IMR-90 (cell line): Measurements from ENCODE around the gene SNAP25. TPM values are rescaled to one million over a fixed set of nuclear protein-coding genes. Genes with fewer than 3 reads are reported as not detected.

ENCODE experiments used
- ATAC-seq: fragments of 200-7000 bp; cut with Tn5 transposase; 2 replicates; pipeline ENCODE4 v1.9.1; 2020; ENCODE audit warnings: low read depth, mild to moderate bottlenecking, moderate library complexity
- BruUV-seq: library from RNA; stranded (reverse); fragments of 400-500 nt; replicated peaks from 2 replicates; lab custom pipeline; 2021; lab: Mats Ljungman, UMichigan
- CTCF ChIA-PET: fragments of 300-600 bp; formaldehyde crosslinking; extraction: SDS; loops from one replicate; lab custom pipeline; 2021; ENCODE audit warnings: antibody characterized with exemption; lab: Yijun Ruan, JAX
- POLR2A ChIA-PET: fragments of 300-600 bp; sonication (Branson Sonifier 250); formaldehyde crosslinking; loops from one replicate; lab custom pipeline; 2022; ENCODE audit warnings: antibody characterized with exemption; ENCODE audit not compliant: unreplicated experiment; lab: Charles Lee
- DNase-seq: peaks from one replicate; pipeline ENCODE4 v3.0.0; 2013
- H2AFZ ChIP-seq: replicated peaks from 2 replicates; pipeline ENCODE3; 2013; ENCODE audit warnings: low read length, mild to moderate bottlenecking; ENCODE audit not compliant: poor library complexity
- H2AK5ac ChIP-seq: 2 replicates; pipeline ENCODE4 v1.6.1; 2013; ENCODE audit warnings: low read depth, low read length, inconsistent platforms
- H2AK9ac ChIP-seq: replicated peaks from 2 replicates; pipeline ENCODE3; 2013; ENCODE audit warnings: mild to moderate bottlenecking, low read depth, low read length, moderate library complexity; ENCODE audit not compliant: poor library complexity
- H2BK120ac ChIP-seq: 2 replicates; pipeline ENCODE4 v1.6.1; 2013; ENCODE audit warnings: low read depth, low read length, inconsistent platforms
- H2BK15ac ChIP-seq: 3 replicates; pipeline ENCODE4 v1.6.1; 2013; ENCODE audit warnings: low read depth, low read length, inconsistent platforms
- H2BK20ac ChIP-seq: 2 replicates; pipeline ENCODE4 v1.6.1; 2013; ENCODE audit warnings: low read depth, mild to moderate bottlenecking, inconsistent platforms, low read length, moderate library complexity
- H2BK5ac ChIP-seq: 2 replicates; pipeline ENCODE4 v1.6.1; 2013; ENCODE audit warnings: mild to moderate bottlenecking, low read depth, low read length, inconsistent platforms; ENCODE audit not compliant: poor library complexity, severe bottlenecking
- H3K14ac ChIP-seq: replicated peaks from 2 replicates; pipeline ENCODE4 v1.6.1; 2013; ENCODE audit warnings: low read depth, low read length, inconsistent platforms
- H3K18ac ChIP-seq: 2 replicates; pipeline ENCODE4 v1.6.1; 2013; ENCODE audit warnings: low read depth, low read length, control low read depth
- H3K23ac ChIP-seq: 2 replicates; pipeline ENCODE4 v1.6.1; 2013; ENCODE audit warnings: low read depth, low read length, inconsistent platforms
- H3K27ac ChIP-seq: 2 replicates; pipeline ENCODE4 v1.5.1; 2013; ENCODE audit warnings: mild to moderate bottlenecking, control low read depth, low read length; ENCODE audit not compliant: insufficient read depth
- H3K27me3 ChIP-seq: 2 replicates; pipeline ENCODE4 v1.6.1; 2013; ENCODE audit warnings: low read length; ENCODE audit not compliant: control insufficient read depth, insufficient read depth
- H3K36me3 ChIP-seq: 2 replicates; pipeline ENCODE4 v1.6.1; 2013; ENCODE audit warnings: low read length, mixed read lengths; ENCODE audit not compliant: control insufficient read depth, insufficient read depth
- H3K4ac ChIP-seq: 2 replicates; pipeline ENCODE4 v1.6.1; 2013; ENCODE audit warnings: low read depth, low read length, inconsistent platforms
- H3K4me1 ChIP-seq: 2 replicates; pipeline ENCODE4 v1.6.1; 2013; ENCODE audit warnings: low read length, mixed read lengths; ENCODE audit not compliant: control insufficient read depth, insufficient read depth
- H3K4me2 ChIP-seq: 2 replicates; pipeline ENCODE4 v1.6.1; 2013; ENCODE audit warnings: low read depth, mild to moderate bottlenecking, control low read depth, low read length, moderate library complexity
- H3K4me3 ChIP-seq: 2 replicates; pipeline ENCODE4 v1.5.1; 2013; ENCODE audit warnings: low read depth, mild to moderate bottlenecking, control low read depth, low read length, moderate library complexity; ENCODE audit not compliant: insufficient read depth
- H3K56ac ChIP-seq: 2 replicates; pipeline ENCODE4 v1.6.1; 2013; ENCODE audit warnings: low read length, inconsistent platforms; ENCODE audit not compliant: insufficient read depth; ENCODE audit errors: extremely low read depth
- H3K79me1 ChIP-seq, 2 experiments: 2 replicates each; pipeline ENCODE4 v1.6.1; 2013; ENCODE audit warnings: low read length in 2 of 2, inconsistent platforms in 1 of 2, low read depth in 1 of 2
- H3K9ac ChIP-seq: 2 replicates; pipeline ENCODE4 v1.6.1; 2013; ENCODE audit warnings: low read depth, low read length, control low read depth
- H3K9me1 ChIP-seq: 2 replicates; pipeline ENCODE4 v1.6.1; 2013; ENCODE audit warnings: low read length, inconsistent platforms; ENCODE audit not compliant: insufficient read depth
- H3K9me3 ChIP-seq: 2 replicates; pipeline ENCODE4 v1.6.1; 2013; ENCODE audit warnings: low read length; ENCODE audit not compliant: control insufficient read depth, insufficient read depth
- H4K20me1 ChIP-seq: 2 replicates; pipeline ENCODE4 v1.6.1; 2013; ENCODE audit warnings: low read length, inconsistent platforms; ENCODE audit not compliant: insufficient read depth
- H4K5ac ChIP-seq: 2 replicates; pipeline ENCODE4 v1.6.1; 2013; ENCODE audit warnings: mild to moderate bottlenecking, low read depth, low read length, control low read depth
- H4K8ac ChIP-seq, 2 experiments: 2 replicates each; pipeline ENCODE4 v1.6.1; 2013; ENCODE audit warnings: low read depth in 2 of 2, low read length in 2 of 2, control low read depth in 1 of 2, inconsistent platforms in 1 of 2
- H4K91ac ChIP-seq: 2 replicates; pipeline ENCODE4 v1.6.1; 2013; ENCODE audit warnings: low read depth, low read length, inconsistent platforms; ENCODE audit not compliant: insufficient read depth
- CEBPB ChIP-seq: IDR thresholded peaks from 2 replicates; pipeline ENCODE4 v1.6.1; 2012; ENCODE audit warnings: low read depth, low read length, improper control_type of control experiment
- CHD1 ChIP-seq: IDR thresholded peaks from 2 replicates; pipeline ENCODE4 v1.6.1; 2012; ENCODE audit warnings: low read depth, low read length, improper control_type of control experiment
- FOS ChIP-seq: fragments of 150-350 bp; IDR thresholded peaks from 2 replicates; pipeline ENCODE4 v1.6.1; 2016; ENCODE audit warnings: low read depth, low read length
- MAZ ChIP-seq: IDR thresholded peaks from 2 replicates; pipeline ENCODE4 v1.6.1; 2012; ENCODE audit warnings: low read depth, mild to moderate bottlenecking, low read length, improper control_type of control experiment, moderate library complexity, borderline replicate concordance
- RAD21 ChIP-seq: IDR thresholded peaks from 2 replicates; pipeline ENCODE4 v1.6.1; 2012; ENCODE audit warnings: low read length, improper control_type of control experiment
- RFX5 ChIP-seq: IDR thresholded peaks from 2 replicates; pipeline ENCODE4 v1.8.0; 2012; ENCODE audit warnings: low read depth, mild to moderate bottlenecking, low read length, moderate library complexity
- SMC3 ChIP-seq: fragments of 150-350 bp; IDR thresholded peaks from 2 replicates; pipeline ENCODE4 v1.6.1; 2016; ENCODE audit warnings: low read depth, mild to moderate bottlenecking, antibody characterized with exemption, low read length, moderate library complexity
- WGBS, 2 experiments: methylation state at CpG; one replicate each; pipeline versions ENCODE4 v1.1.5 to v1.1.7; 2013; ENCODE audit warnings: missing lambda C conversion rate in 2 of 2; ENCODE audit not compliant: insufficient read length in 1 of 2; ENCODE audit errors: extremely low coverage in 2 of 2; 5-methylcytosine and 5-hydroxymethylcytosine counted together
- dilution Hi-C: fragments of 300-500 bp; cut with HindIII; formaldehyde crosslinking; loops from one replicate; pipeline ENCODE4 v1.14.3; 2018; ENCODE audit warnings: low sequenced_read_pairs; ENCODE audit not compliant: unreplicated experiment
- in situ Hi-C: fragments of 300-500 bp; cut with MboI; formaldehyde crosslinking; loops from 3 replicates; pipeline ENCODE4 v1.14.3; 2019; ENCODE audit warnings: low sequenced_read_pairs, inconsistent platforms, mixed read lengths
- intact Hi-C: fragments of 100-400 bp; cut with micrococcal nuclease; formaldehyde crosslinking; loops from 2 replicates; pipeline ENCODE4 v1.10.0; 2022
- polyA plus RNA-seq, 3 experiments: library from polyadenylated mRNA; depleted of rRNA; stranded (reverse); fragments of >200 nt; gene quantifications; 2 replicates each; pipeline ENCODE4 v1.2.3, GENCODE V29; 2012; ENCODE audit warnings: low replicate concordance in 1 of 3
- total RNA-seq: library from RNA; depleted of rRNA; stranded (reverse); fragments of >200 nt; gene quantifications from 2 replicates; pipeline ENCODE4 v1.2.3, GENCODE V29; 2012

SNAP25 gene
- total and polyA plus RNA-seq, 2 of the 4 experiments (the other 2 are of a cell fraction), result 1.1 to 2.8 TPM

DNA sequence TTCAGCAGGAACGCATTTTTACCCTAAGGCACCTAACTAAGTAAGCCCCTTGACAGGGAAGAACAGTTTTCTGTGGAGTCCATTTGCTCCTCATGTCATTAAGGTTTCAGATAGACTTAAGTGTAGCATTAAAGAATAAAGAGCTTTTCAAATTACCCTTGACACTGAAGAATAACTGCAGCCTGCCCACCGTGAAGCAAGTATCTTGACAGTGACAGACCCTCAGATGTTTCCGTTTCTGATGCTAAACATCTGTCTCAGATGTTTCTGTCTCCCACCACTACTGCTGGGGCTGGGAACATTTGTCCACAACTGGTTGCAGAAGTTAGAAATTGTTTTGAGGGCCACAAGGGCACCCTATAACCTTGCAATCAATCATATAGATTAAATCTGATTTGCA, 50.0 kb downstream of the SNAP25 start:
- WGBS, 2 experiments, result no CpG with 5 or more reads among the region's 3 CpGs
- H3K23ac ChIP-seq, result no peak overlapping the region
- H4K91ac ChIP-seq, result no peak overlapping the region
- H4K20me1 ChIP-seq, result no peaks in the 10 kb centered on the region
- no peaks in the 10 kb centered on the region for H3K9me3 ChIP-seq
- H2BK120ac ChIP-seq, result no peak overlapping the region
- no peak for TF ChIP-seq FOS
- no peak for TF ChIP-seq CHD1
- TF ChIP-seq CEBPB, result no peak
- no peak for TF ChIP-seq RFX5
- TF ChIP-seq MAZ, result no peak
- no peak for TF ChIP-seq SMC3
- TF ChIP-seq RAD21, result no peak
- H2BK15ac ChIP-seq, result no peak overlapping the region
- no peak for ATAC-seq
- no peak overlapping the region for H4K5ac ChIP-seq
- dilution Hi-C loops, result no loop called here
- ChIA-PET POLR2A (no interaction called here), CTCF (no interaction called here)
- intact Hi-C loops, result no loop called here
- in situ Hi-C loops, result no loop called here
- no peak overlapping the region for H2AK5ac ChIP-seq
- H3K27ac ChIP-seq, result no peak overlapping the region
- H3K4ac ChIP-seq, result no peak overlapping the region
- H3K4me1 ChIP-seq, result peaks cover 4% of the 10 kb centered on the region
- no peak overlapping the region for H3K56ac ChIP-seq
- H3K9ac ChIP-seq, result no peak overlapping the region
- H3K36me3 ChIP-seq, result no peaks in the 10 kb centered on the region; the same call in none of the 2 replicates
- no peak overlapping the region for H3K18ac ChIP-seq
- DNase-seq, result no peak
- no peak overlapping the region for H3K4me2 ChIP-seq
- no peak overlapping the region for H2AFZ ChIP-seq
- H4K8ac ChIP-seq, result no peak overlapping the region
- no peaks in the 10 kb centered on the region; the same call in 1 of the 2 replicates for H3K9me1 ChIP-seq
- H2BK5ac ChIP-seq, result no peak overlapping the region
- H3K79me1 ChIP-seq, result no peaks in the 10 kb centered on the region
- no peaks in the 10 kb centered on the region for H3K27me3 ChIP-seq
- no TSS peak for BruUV-seq
- no peak overlapping the region for H2BK20ac ChIP-seq
- no peak overlapping the region for H2AK9ac ChIP-seq
- no peak overlapping the region for H3K4me3 ChIP-seq
- H3K14ac ChIP-seq, result no peak overlapping the region
